K562 (cell line): Measurements from ENCODE around the gene TRABD. TPM values are rescaled to one million over a fixed set of nuclear protein-coding genes. Genes with fewer than 3 reads are reported as not detected.

Experiments used
- ARHGAP35 ChIP-seq: fragments of 450-650 bp; IDR thresholded peaks from 2 replicates; pipeline ENCODE4 v1.6.1; 2018; ENCODE audit not compliant: partially characterized antibody
- ARID2 ChIP-seq: fragments of 450-650 bp; IDR thresholded peaks from 2 replicates; pipeline ENCODE4 v1.6.1; 2017; ENCODE audit warnings: antibody characterized with exemption, mild to moderate bottlenecking
- CTCF ChIP-seq, 3 experiments: IDR thresholded peaks in 2 of 3; conservative IDR thresholded peaks in 1 of 3; 2 replicates each; pipeline ENCODE4 v1.5.1; 2011 to 2012; ENCODE audit warnings: low read length in 3 of 3, mild to moderate bottlenecking in 3 of 3, control low read depth in 2 of 3, improper control_type of control experiment in 1 of 3, inconsistent platforms in 1 of 3, low read depth in 1 of 3, mixed read lengths in 1 of 3, moderate library complexity in 1 of 3; ENCODE audit not compliant: insufficient read depth in 2 of 3
- E2F3 ChIP-seq: fragments of 250-450 bp; sonication (Bioruptor Pico); IDR thresholded peaks from 2 replicates; pipeline ENCODE4 v1.4.0; 2020; ENCODE audit warnings: mild to moderate bottlenecking
- ELF4 ChIP-seq: fragments of 450-650 bp; formaldehyde crosslinking; IDR thresholded peaks from 2 replicates; pipeline ENCODE4 v1.4.0; 2022; ENCODE audit warnings: missing genetic modification characterization
- EWSR1 ChIP-seq: fragments of 450-650 bp; IDR thresholded peaks from 2 replicates; pipeline ENCODE4 v1.6.1; 2018; ENCODE audit warnings: borderline replicate concordance, mild to moderate bottlenecking, low read depth, moderate library complexity; ENCODE audit not compliant: partially characterized antibody
- HEY1 ChIP-seq: fragments of 250-450 bp; sonication (Bioruptor Pico); IDR thresholded peaks from 2 replicates; pipeline ENCODE4 v1.5.0; 2020; ENCODE audit warnings: mild to moderate bottlenecking, moderate library complexity, borderline replicate concordance
- LARP7 ChIP-seq: fragments of 450-650 bp; IDR thresholded peaks from 2 replicates; pipeline ENCODE4 v1.6.1; 2016
- MAFF ChIP-seq: IDR thresholded peaks from 2 replicates; pipeline ENCODE4 v1.6.1; 2012; ENCODE audit warnings: low read length, improper control_type of control experiment
- MYBL2 ChIP-seq, 2 experiments: fragments of 450-650 bp in 1 of 2; sonication (generic) in 1 of 2; formaldehyde crosslinking in 1 of 2; IDR thresholded peaks; 2 replicates each; pipeline versions ENCODE4 v1.6.1 to v1.8.1; 2017 to 2022; ENCODE audit warnings: borderline replicate concordance in 1 of 2, inconsistent platforms in 1 of 2, low read depth in 1 of 2, mild to moderate bottlenecking in 1 of 2, missing genetic modification reagents in 1 of 2, moderate library complexity in 1 of 2
- OTX1 ChIP-seq: fragments of 450-650 bp; formaldehyde crosslinking; IDR thresholded peaks from 2 replicates; pipeline ENCODE4 v1.4.0; 2022; ENCODE audit warnings: mild to moderate bottlenecking
- RBM25 ChIP-seq: fragments of 200-400 bp; formaldehyde crosslinking; IDR thresholded peaks from 2 replicates; pipeline ENCODE4 v1.6.1; 2018; ENCODE audit warnings: low read length, low read depth, moderate library complexity; ENCODE audit not compliant: severe bottlenecking
- SMARCA5 ChIP-seq: fragments of 450-650 bp; IDR thresholded peaks from 2 replicates; pipeline ENCODE4 v1.6.1; 2016
- SRSF9 ChIP-seq: fragments of 200-400 bp; formaldehyde crosslinking; IDR thresholded peaks from 2 replicates; pipeline ENCODE4 v1.6.1; 2017; ENCODE audit warnings: low read depth, low read length, borderline replicate concordance
- TAF1 ChIP-seq: IDR thresholded peaks from 2 replicates; pipeline ENCODE4 v1.6.1; 2011; ENCODE audit warnings: mild to moderate bottlenecking, low read length, moderate library complexity; ENCODE audit not compliant: insufficient read depth, control insufficient read depth, severe bottlenecking; ENCODE audit errors: extremely low read depth
- TAF15 ChIP-seq: fragments of 200-400 bp; formaldehyde crosslinking; IDR thresholded peaks from 2 replicates; pipeline ENCODE4 v1.6.1; 2017; ENCODE audit warnings: mild to moderate bottlenecking, low read depth, low read length, moderate library complexity
- ZBTB17 ChIP-seq: fragments of 450-650 bp; formaldehyde crosslinking; IDR thresholded peaks from 2 replicates; pipeline ENCODE4 v1.4.0; 2020; ENCODE audit warnings: mild to moderate bottlenecking
- ZNF224 ChIP-seq: sonication (generic); formaldehyde crosslinking; IDR thresholded peaks from 2 replicates; pipeline ENCODE4 v1.8.0; 2022; ENCODE audit warnings: mild to moderate bottlenecking, missing genetic modification reagents
- ZNF239 ChIP-seq: fragments of 250-450 bp; sonication (Bioruptor Pico); IDR thresholded peaks from 2 replicates; pipeline ENCODE4 v1.4.0; 2020; ENCODE audit warnings: mild to moderate bottlenecking
- ZNF57 ChIP-seq: fragments of 450-650 bp; formaldehyde crosslinking; IDR thresholded peaks from 2 replicates; pipeline ENCODE4 v1.4.0; 2020; ENCODE audit warnings: mild to moderate bottlenecking, moderate library complexity
- polyA plus RNA-seq, 8 experiments: library from polyadenylated mRNA; depleted of rRNA in 4 of 8; stranded (reverse) in 5 of 8; unstranded in 3 of 8; fragments of >200 nt; fragmentation: Nextera tagmentation in 2 of 8; fragmentation: Illumina TruSeq in 1 of 8; extraction: Ambion mirVana in 2 of 8; extraction: Trizol in 1 of 8; gene quantifications; 2 replicates each; pipeline versions ENCODE4 v1.2.1 to v1.2.3, GENCODE V29; 2011 to 2014; ENCODE audit warnings: inconsistent platforms in 1 of 8, missing spikeins in 1 of 8
- total RNA-seq, 7 experiments: library from RNA; depleted of rRNA in 6 of 7; stranded (reverse); fragments of >200 nt in 6 of 7; fragmentation: Illumina TruSeq in 2 of 7; extraction: Trizol in 2 of 7; gene quantifications; 2 replicates each; pipeline versions ENCODE4 v1.2.1 to v1.2.3, GENCODE V29; 2011 to 2021; ENCODE audit warnings: low replicate concordance in 1 of 7
- TF ChIP-seq, protein P1 (sequence below): IDR thresholded peaks from 3 replicates; pipeline ENCODE4 v1.6.1; 2011; ENCODE audit warnings: borderline replicate concordance, mild to moderate bottlenecking, moderate library complexity; ENCODE audit not compliant: insufficient read length; ENCODE audit errors: extremely low read depth
- TF ChIP-seq, protein P2 (sequence below), 2 experiments: IDR thresholded peaks; 2 replicates each; pipeline ENCODE4 v1.6.1; 2012; ENCODE audit warnings: improper control_type of control experiment in 2 of 2, low read depth in 2 of 2, low read length in 2 of 2, borderline replicate concordance in 1 of 2

The TRABD gene
- total and polyA plus RNA-seq, 9 of the 15 experiments (the other 6 are each of a cell fraction or from before 2014, with no cell fraction given): 0.08 to 62.9 (median 14.0) TPM

DNA sequence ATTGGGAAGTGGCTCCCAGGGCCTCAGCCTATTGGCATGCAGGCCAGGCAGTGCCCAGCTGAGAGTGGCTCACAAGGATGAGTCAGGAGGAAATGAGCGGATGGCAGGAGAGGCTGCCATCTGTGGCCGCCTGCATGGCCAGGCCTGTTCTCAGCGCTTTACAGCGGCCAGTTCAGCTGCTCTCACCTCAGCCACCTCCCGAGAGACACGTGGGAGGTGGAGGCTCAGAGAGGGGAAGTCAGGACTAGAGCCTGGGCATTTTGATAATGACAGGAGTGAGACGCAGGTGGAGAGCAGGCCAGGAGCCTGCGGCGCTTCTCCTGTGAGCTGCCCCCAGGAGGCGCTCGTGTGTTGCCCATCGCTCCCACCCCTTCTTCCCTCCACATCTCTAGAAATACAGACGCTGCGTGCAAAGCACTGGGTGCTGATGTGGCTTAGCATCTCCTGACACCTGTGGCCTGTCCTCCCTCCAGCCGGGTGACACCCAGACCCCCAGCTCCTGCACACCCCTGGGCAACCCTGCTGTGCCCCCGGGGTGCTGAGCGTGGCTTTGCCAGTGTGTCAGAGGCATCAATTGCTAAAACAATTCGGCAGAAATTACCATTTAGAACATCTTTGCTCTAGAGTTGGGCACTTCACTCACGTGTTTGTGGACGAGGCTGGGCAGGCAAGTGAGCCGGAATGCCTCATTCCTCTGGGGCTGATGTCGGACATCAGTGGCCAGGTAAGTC, 36.6 kb upstream of the TRABD start (continued):
- no peak for TF ChIP-seq RBM25
- TF ChIP-seq MYBL2 (IDR thresholded peaks at IDR 0.05; ENCODE audit: low read depth): no peak
- no peak for TF ChIP-seq MYBL2 (CRISPR knock-in tag; IDR thresholded peaks at IDR 0.05; ENCODE audit: borderline replicate concordance)
- no peak for TF ChIP-seq ZBTB17 (CRISPR knock-in tag)
- TF ChIP-seq, protein P1, sequence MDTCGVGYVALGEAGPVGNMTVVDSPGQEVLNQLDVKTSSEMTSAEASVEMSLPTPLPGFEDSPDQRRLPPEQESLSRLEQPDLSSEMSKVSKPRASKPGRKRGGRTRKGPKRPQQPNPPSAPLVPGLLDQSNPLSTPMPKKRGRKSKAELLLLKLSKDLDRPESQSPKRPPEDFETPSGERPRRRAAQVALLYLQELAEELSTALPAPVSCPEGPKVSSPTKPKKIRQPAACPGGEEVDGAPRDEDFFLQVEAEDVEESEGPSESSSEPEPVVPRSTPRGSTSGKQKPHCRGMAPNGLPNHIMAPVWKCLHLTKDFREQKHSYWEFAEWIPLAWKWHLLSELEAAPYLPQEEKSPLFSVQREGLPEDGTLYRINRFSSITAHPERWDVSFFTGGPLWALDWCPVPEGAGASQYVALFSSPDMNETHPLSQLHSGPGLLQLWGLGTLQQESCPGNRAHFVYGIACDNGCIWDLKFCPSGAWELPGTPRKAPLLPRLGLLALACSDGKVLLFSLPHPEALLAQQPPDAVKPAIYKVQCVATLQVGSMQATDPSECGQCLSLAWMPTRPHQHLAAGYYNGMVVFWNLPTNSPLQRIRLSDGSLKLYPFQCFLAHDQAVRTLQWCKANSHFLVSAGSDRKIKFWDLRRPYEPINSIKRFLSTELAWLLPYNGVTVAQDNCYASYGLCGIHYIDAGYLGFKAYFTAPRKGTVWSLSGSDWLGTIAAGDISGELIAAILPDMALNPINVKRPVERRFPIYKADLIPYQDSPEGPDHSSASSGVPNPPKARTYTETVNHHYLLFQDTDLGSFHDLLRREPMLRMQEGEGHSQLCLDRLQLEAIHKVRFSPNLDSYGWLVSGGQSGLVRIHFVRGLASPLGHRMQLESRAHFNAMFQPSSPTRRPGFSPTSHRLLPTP: no peak
- TF ChIP-seq HEY1 (CRISPR knock-in tag): no peak
- no peak for TF ChIP-seq SMARCA5
- TF ChIP-seq EWSR1: no peak
- no peak for TF ChIP-seq LARP7
- TF ChIP-seq TAF15: no peak
- TF ChIP-seq ARID2: 0 out of 2 replicates have a peak, but pooled peaks have one; percentile 39
- no peak for TF ChIP-seq ZNF239 (CRISPR knock-in tag)
- no peak for TF ChIP-seq E2F3 (CRISPR knock-in tag)
- no peak for TF ChIP-seq MAFF
- no peak for TF ChIP-seq ELF4 (CRISPR knock-in tag)
- TF ChIP-seq SRSF9: no peak
- peak; percentile 88 to 91 (median 89) for TF ChIP-seq CTCF (IDR thresholded peaks at IDR 0.05 in 2 of 3, conservative IDR thresholded peaks at IDR 0.05 in 1 of 3; ENCODE audit: insufficient read depth in 2 of 3, low read depth in 1 of 3, low read length in 3 of 3)
- no peak for TF ChIP-seq ZNF57 (CRISPR knock-in tag)
- TF ChIP-seq ARHGAP35: no peak
- TF ChIP-seq OTX1 (CRISPR knock-in tag): no peak
- no peak for TF ChIP-seq ZNF224
- no peak for TF ChIP-seq TAF1
- TF ChIP-seq, protein P2, sequence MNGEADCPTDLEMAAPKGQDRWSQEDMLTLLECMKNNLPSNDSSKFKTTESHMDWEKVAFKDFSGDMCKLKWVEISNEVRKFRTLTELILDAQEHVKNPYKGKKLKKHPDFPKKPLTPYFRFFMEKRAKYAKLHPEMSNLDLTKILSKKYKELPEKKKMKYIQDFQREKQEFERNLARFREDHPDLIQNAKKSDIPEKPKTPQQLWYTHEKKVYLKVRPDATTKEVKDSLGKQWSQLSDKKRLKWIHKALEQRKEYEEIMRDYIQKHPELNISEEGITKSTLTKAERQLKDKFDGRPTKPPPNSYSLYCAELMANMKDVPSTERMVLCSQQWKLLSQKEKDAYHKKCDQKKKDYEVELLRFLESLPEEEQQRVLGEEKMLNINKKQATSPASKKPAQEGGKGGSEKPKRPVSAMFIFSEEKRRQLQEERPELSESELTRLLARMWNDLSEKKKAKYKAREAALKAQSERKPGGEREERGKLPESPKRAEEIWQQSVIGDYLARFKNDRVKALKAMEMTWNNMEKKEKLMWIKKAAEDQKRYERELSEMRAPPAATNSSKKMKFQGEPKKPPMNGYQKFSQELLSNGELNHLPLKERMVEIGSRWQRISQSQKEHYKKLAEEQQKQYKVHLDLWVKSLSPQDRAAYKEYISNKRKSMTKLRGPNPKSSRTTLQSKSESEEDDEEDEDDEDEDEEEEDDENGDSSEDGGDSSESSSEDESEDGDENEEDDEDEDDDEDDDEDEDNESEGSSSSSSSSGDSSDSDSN (IDR thresholded peaks at IDR 0.05; ENCODE audit: borderline replicate concordance in 1 of 2, low read depth in 2 of 2, low read length in 2 of 2): no peak
